Effector memory CD4-positive, alpha-beta T cell (primary cell): ENCODE results near the gene GALE.
"Not testable (repeated sequence)": the region's sequence is repeated elsewhere in the genome, so short reads cannot be mapped to it uniquely, and the experiment has no call there.

Source experiments
- DNase-seq, 3 donors: peaks; one replicate each; pipeline ENCODE4 v3.0.0-alpha.2; 2020
- H3K27ac ChIP-seq: 2 replicates; pipeline ENCODE4 v1.7.0; 2013; ENCODE audit warnings: mild to moderate bottlenecking, low read length, moderate library complexity; ENCODE audit not compliant: insufficient read depth, poor library complexity, severe bottlenecking
- H3K27me3 ChIP-seq: replicated peaks from 2 replicates; pipeline ENCODE4 v1.7.0; 2013; ENCODE audit warnings: mild to moderate bottlenecking, low read length; ENCODE audit not compliant: insufficient read depth, control insufficient read depth, poor library complexity, severe bottlenecking
- H3K36me3 ChIP-seq: 2 replicates; pipeline ENCODE4 v1.7.0; 2013; ENCODE audit warnings: mild to moderate bottlenecking, low read length, moderate library complexity; ENCODE audit not compliant: control insufficient read depth, insufficient read depth
- H3K4me1 ChIP-seq: 2 replicates; pipeline ENCODE4 v1.7.0; 2013; ENCODE audit warnings: low read length, mild to moderate bottlenecking; ENCODE audit not compliant: control insufficient read depth, insufficient read depth, poor library complexity, severe bottlenecking
- H3K4me3 ChIP-seq: 2 replicates; pipeline ENCODE4 v1.7.0; 2013; ENCODE audit warnings: low read length, low read depth, mild to moderate bottlenecking; ENCODE audit not compliant: insufficient read depth, poor library complexity, severe bottlenecking
- H3K9me3 ChIP-seq: 2 replicates; pipeline ENCODE4 v1.7.0; 2013; ENCODE audit warnings: mild to moderate bottlenecking, low read length, moderate library complexity; ENCODE audit not compliant: control insufficient read depth

The GALE gene

DNA sequence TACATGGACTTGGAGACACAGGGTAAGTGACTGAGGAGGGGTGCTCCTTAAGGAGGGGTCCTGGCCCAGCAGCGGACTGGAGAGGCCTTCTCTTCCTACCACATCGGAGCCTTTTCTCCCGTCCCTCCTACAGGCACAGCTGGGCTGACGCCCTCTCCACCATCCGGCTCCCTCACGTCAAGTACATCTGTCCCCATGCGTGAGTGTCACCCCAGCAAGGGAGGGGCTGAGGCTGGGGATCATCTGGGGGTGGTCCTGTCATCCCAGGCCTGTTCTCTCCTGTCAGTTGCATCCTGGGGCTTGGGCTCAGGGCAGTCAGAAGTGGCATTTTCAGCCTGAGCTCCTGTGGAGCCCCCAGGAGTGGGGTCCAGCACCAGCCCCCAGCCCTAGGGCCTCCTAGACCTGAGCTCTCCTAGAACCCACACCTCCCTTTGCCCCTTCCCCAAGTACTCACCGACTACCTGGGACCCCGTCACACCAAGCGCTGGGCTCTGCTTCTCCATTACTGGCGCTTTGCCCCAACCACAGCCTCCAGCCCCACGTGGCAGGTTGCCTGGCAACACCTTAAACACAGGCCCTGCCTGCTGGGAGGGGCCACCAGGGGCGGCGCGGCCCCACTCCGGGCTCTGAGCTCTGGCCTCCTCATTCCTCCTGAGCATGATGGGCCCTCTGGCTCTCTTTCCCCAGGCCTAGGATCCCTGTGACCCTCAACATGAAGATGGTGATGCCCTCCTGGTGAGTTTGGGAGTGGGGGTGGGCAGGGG is 7.4 kb downstream of the GALE start:
- peaks cover 21% of the 10 kb centered on the region for H3K36me3 ChIP-seq
- H3K9me3 ChIP-seq: no peaks in the 10 kb centered on the region
- H3K27me3 ChIP-seq: no peaks in the 10 kb centered on the region
- DNase-seq: peak in 2 of 3 donors; percentile 29 to 49
- peaks cover 16% of the 10 kb centered on the region for H3K4me1 ChIP-seq
- H3K4me3 ChIP-seq: no peak overlapping the region
- peak overlapping the region; percentile 42 for H3K27ac ChIP-seq

- DNase-seq: no peak
- no peaks in the 10 kb centered on the region for H3K27me3 ChIP-seq
- no peak overlapping the region for H3K4me3 ChIP-seq
- no peaks in the 10 kb centered on the region for H3K9me3 ChIP-seq
- peaks cover 26% of the 10 kb centered on the region for H3K36me3 ChIP-seq
- H3K4me1 ChIP-seq: peaks cover 16% of the 10 kb centered on the region
- peak overlapping the region; percentile 83 for H3K27ac ChIP-seq
Measured at GRCh38 chr1:23792151-23792945, 8.2 kb downstream of the GALE start.

DNA sequence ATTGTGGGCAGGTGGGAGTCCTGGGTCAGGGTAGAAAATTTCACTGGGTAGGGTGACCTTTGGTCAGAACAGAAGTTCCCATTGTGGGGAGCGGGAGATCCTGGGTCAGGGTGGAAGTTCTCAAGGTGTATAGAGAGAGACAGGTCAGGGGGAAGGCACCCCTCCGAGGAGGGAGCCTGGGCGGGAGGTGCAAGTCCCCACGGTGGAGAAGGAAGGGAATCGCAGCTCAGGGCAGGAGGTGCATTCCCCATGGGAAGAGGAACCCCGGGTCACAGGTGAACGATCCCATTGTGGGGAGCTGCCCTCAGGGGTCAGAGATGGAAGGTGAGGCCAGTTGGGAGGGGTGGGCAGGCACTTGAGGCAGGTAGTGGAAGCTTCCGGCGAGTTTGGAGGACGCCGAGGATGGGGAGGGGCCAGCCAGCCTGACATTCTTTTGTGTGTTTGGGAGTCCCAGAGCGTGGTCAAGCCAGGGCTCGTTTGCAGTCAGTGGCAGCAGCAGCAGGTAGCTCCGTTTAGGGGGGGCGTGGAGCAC is 9.0 kb downstream of the GALE start:
- H3K36me3 ChIP-seq: peaks cover 28% of the 10 kb centered on the region
- peak overlapping the region; percentile 85 for H3K4me3 ChIP-seq
- peaks cover 16% of the 10 kb centered on the region for H3K4me1 ChIP-seq
- H3K9me3 ChIP-seq: no peaks in the 10 kb centered on the region
- H3K27ac ChIP-seq: peak overlapping the region; percentile 83
- no peak for DNase-seq
- H3K27me3 ChIP-seq: no peaks in the 10 kb centered on the region

GRCh38 chr1:23790696-23791515 is 9.6 kb downstream of the GALE start, which contains the start of gene LYPLA2:
TSS of gene LYPLA2 (plus strand) at chr1:23791145. CDS start at chr1:23792683, 1,538 bp downstream.
- Histone ChIP-seq H3K27ac (peak within 1 kb of the TSS; percentile 83), H3K4me1 (peaks cover 16% of the 10 kb centered on the region), H3K4me3 (peak within 1 kb of the TSS; percentile 85), H3K36me3 (peaks cover 32% of the 10 kb centered on the region), H3K9me3 (no peaks in the 10 kb centered on the region), H3K27me3 (no peaks in the 10 kb centered on the region)
- peak; percentile 72 to 84 (median 75) for DNase-seq

GRCh38 chr1:23788695-23789094 is 11.9 kb downstream of the GALE start:
- no peaks in the 10 kb centered on the region for H3K27me3 ChIP-seq
- peaks cover 16% of the 10 kb centered on the region for H3K4me1 ChIP-seq

DNA sequence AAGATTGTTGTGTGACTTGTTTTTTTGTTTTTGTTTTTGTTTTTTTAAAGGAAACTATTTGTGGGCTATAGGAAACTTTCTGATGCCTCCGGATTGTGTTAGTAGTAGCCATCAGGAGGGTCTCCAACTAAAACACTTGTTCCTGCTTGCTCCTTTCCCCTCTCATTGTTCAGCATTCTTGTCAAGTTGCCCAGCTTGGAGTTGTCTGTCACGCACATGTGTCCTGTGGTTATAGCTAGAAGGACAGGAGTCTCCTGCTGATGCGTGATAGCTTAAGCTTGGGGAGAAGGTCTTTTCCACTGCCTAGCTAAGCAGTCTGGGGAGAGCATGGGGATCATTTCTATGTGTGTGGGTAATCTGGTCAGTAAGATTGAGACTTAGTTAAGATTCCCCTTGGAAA is 12.9 kb downstream of the GALE start:
- Histone ChIP-seq H3K27me3 (no peaks in the 10 kb centered on the region), H3K27ac (no peak overlapping the region), H3K4me1 (peaks cover 16% of the 10 kb centered on the region), H3K9me3 (no peaks in the 10 kb centered on the region), H3K36me3 (peaks cover 22% of the 10 kb centered on the region), H3K4me3 (no peak overlapping the region)
- no peak for DNase-seq

More at GRCh38 chr1:23788695-23789094, 11.9 kb downstream of the GALE start:
- Histone ChIP-seq H3K27ac (no peak overlapping the region), H3K36me3 (peaks cover 27% of the 10 kb centered on the region), H3K4me3 (no peak overlapping the region), H3K9me3 (no peaks in the 10 kb centered on the region)
- DNase-seq: no peak

- H3K27me3 ChIP-seq: no peaks in the 10 kb centered on the region
- H3K27ac ChIP-seq: no peak overlapping the region
- H3K36me3 ChIP-seq: peaks cover 28% of the 10 kb centered on the region
- no peak for DNase-seq
- H3K4me1 ChIP-seq: peaks cover 5% of the 10 kb centered on the region
- H3K9me3 ChIP-seq: no peaks in the 10 kb centered on the region
- no peak overlapping the region for H3K4me3 ChIP-seq
Measured at GRCh38 chr1:23784846-23785245, 15.7 kb downstream of the GALE start.

- peaks cover 16% of the 10 kb centered on the region for H3K4me1 ChIP-seq
- not testable (repeated sequence) for H3K4me3 ChIP-seq, H3K27me3 ChIP-seq, H3K9me3 ChIP-seq, DNase-seq, H3K27ac ChIP-seq
- H3K36me3 ChIP-seq: peaks cover 28% of the 10 kb centered on the region
Measured at GRCh38 chr1:23783141-23783540, 17.4 kb downstream of the GALE start.

DNA sequence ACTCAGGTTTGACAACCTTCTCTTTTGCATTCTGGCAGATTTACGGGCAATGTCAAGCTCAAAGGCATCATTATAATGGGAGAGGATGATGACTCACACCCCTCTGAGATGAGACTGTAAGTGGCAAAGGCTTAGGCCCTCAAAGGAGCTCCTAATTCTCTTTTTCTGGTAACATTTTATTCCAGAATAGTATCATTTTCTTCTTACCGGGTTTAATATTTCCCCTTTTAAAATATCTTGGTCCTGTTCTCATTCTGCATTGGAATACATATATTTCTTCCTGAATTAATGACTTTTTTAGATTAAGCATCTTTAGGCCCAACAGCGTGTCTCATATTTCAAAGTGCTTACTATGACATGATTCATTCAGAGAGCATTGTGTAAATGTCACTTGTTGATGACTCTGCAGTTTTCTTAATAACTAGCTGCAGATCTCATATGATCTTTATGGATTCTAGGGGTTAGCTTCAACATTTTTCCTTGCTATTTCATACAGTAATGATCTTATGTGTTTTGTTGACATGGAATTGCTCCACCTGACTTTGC is 20.7 kb downstream of the GALE start:
- no peaks in the 10 kb centered on the region for H3K9me3 ChIP-seq
- H3K27me3 ChIP-seq: no peaks in the 10 kb centered on the region
- no peak overlapping the region for H3K4me3 ChIP-seq
- H3K4me1 ChIP-seq: peaks cover 22% of the 10 kb centered on the region
- H3K36me3 ChIP-seq: peaks cover 6% of the 10 kb centered on the region
- H3K27ac ChIP-seq: no peak overlapping the region
- no peak for DNase-seq
